NOMO-1 (cell line): Measurements from ENCODE around the gene MBD6.
A peak's percentile ranks its signal among the peaks of the same experiment; 100 is the strongest.

ENCODE experiments used
- DNase-seq, 2 experiments: peaks; one replicate each; lab custom pipeline; 2025; ENCODE audit not compliant: unreplicated experiment in 2 of 2; lab: John Stamatoyannopoulos, UW

Gene MBD6

DNA sequence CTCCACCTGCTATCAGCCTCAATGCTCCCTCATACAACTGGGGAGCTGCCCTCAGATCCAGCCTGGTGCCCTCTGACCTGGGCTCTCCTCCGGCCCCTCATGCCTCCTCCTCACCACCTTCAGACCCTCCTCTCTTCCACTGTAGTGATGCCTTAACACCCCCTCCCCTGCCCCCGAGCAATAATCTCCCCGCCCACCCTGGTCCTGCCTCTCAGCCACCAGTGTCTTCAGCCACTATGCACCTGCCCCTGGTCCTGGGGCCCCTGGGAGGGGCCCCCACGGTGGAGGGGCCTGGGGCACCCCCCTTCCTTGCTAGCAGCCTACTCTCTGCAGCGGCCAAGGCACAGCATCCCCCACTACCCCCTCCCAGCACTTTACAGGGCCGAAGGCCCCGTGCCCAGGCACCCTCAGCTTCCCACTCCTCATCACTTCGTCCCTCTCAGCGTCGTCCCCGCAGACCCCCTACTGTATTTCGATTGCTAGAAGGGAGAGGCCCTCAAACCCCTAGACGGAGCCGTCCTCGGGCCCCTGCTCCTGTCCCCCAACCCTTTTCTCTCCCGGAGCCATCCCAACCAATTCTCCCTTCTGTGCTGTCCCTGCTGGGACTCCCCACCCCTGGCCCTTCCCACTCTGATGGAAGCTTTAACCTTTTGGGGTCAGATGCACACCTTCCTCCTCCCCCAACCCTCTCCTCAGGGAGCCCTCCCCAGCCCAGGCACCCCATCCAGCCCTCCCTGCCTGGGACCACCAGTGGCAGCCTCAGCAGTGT, 3.2 kb downstream of the MBD6 start:
- no peak for DNase-seq

DNA sequence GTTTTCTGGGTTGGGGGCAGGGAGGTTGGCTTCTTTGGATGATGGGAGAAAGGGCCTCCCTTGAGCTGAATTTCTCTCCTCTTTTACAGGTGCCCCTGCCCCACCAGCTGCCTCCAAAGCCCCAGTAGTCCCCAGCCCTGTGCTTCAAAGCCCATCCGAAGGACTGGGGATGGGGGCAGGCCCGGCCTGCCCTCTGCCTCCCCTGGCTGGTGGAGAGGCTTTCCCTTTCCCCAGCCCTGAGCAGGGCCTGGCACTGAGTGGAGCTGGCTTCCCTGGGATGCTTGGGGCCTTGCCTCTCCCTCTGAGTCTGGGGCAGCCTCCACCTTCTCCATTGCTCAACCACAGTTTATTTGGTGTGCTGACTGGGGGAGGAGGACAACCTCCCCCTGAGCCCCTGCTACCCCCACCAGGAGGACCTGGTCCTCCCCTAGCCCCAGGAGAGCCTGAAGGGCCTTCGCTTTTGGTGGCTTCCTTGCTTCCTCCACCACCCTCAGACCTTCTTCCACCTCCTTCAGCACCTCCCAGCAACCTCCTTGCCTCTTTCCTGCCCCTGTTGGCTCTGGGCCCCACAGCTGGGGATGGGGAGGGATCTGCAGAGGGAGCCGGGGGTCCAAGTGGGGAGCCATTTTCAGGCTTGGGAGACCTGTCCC, 4.0 kb downstream of the MBD6 start:
- no peak for DNase-seq

DNA sequence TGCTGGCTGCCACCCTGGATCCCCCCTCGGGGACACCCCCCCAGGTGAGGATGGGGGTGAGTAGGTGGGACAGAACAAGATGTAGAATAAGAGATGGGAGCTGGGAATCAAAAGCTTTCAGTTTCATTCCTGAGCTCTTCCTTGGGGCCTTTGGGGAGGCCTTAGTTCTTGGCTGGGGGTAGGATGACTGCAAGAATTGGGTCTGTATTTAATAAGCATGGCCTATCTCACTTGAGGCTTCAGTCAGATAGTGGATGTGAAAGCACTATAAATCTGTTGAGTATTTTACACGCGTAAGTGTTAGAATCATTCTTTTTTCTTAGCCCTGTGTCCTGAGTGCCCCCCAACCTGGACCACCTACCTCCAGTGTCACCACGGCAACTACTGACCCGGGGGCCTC, 4.6 kb downstream of the MBD6 start:
- no peak for DNase-seq

DNA sequence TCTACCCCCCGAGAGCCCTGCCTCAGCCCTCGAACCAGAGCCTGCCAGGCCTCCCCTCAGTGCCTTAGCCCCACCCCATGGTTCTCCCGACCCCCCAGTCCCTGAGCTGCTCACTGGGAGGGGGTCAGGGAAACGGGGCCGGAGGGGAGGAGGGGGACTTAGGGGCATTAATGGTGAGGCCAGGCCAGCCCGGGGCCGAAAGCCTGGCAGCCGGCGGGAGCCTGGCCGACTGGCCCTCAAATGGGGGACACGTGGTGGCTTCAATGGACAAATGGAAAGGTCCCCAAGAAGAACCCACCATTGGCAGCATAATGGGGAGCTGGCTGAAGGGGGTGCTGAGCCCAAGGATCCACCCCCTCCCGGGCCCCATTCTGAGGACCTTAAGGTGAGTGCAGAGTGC, 5.6 kb downstream of the MBD6 start:
- DNase-seq, result no peak

DNA sequence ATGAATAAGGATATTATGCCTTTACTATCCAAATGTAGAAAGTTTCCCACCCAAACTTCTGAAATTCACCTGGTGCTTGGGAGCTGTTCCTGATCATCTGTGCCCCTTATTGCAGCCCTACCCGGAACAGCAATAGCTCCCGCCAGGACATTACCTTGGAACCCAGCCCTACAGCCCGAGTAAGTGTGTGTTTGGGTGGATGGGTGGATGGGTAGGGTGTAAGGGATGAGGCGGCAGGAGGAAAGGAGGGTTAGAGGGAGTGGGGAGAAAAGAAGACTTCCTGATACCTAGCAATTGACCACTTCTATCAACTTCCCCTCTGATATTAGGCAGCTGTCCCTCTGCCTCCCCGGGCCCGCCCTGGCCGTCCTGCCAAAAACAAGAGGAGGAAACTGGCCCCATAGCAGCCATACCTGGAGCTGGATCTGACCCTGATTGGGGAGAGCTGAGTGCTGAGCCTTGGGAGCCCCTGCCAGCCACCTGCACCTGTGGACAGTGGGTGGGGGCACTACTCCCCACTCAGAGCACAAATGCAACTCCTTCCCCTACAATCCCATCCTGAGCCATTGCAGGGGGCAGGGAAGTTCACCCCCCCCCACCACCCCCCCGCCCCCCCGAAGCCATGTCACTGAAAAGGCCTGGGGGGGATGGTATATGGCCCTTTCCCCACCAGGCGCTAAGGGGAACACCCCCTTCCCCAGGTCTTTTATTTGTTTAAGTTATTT, 6.4 kb downstream of the MBD6 start:
- DNase-seq, result no peak

DNA sequence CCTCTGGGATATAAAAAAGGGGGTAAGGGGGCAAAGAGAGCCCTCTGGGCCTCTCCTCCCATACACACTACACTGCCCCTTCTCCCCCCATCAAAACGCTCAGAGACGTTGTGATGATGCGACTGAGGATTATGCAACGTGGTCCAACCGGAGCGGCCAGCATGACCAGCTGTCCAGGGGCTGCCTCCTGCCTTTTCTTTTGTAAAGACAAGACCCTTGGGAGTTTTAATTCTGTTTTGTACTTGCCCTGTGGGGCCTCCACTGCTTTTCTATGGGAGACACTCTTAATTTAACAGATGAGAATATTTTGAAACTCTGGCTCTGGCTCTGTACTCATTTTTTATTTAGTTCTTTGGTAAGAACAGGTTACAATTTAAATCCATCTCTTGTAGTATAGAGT, 7.2 kb downstream of the MBD6 start:
- DNase-seq, result no peak

DNA sequence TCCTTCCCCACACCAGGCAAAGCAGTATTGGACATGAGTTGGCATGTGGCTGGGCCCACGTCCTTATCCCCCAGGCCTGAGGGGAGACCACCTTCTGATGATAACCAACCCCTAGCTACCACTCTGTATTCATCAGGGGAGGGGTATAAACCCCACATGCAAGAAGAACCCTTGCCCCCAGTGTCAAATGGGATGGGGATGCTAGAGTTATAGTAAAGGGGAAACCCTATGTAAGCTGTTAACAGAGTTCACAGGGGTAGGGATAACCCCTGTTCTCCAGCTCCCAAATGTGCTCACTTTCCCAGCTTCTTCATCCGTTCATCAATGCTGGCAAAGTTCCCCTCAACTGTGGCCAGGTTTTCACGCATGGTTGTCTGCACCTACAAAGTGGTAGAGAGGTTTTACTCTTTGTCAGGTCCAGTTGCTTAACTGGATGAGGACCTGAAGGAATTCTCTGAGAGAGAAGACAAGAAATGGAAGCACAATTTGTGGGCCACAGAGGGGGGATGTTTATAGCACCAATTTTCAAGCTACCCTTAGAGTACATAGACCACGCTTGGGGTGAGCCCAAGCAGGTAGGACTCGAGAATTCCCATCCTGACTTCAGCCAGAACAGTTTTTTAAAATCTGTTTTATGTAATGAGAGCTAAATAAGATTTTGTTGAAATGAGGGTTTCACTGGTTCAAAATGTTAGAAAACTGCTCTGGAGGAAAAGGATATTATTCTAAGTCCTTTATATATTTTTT, 7.9 kb downstream of the MBD6 start:
- no peak for DNase-seq

DNA sequence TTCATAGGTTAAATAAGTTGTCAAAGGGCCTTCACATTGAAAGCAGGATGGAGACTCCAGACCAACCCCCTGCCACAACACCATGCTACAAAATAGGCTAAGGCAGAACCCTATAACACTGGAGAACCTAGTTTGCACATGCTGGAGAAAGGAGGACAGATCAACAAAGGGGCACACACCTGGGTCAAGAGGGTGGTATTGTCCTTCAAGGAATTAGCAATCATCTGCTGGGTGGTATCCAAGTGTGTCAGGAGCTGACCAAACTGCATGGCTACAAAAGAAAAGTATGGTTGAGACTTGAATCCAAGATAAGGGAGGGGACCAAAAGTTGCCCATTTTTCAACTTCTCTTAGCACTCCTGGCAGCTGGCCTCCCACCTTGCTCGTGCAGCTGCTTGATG, 9.2 kb downstream of the MBD6 start:
- no peak for DNase-seq

DNA sequence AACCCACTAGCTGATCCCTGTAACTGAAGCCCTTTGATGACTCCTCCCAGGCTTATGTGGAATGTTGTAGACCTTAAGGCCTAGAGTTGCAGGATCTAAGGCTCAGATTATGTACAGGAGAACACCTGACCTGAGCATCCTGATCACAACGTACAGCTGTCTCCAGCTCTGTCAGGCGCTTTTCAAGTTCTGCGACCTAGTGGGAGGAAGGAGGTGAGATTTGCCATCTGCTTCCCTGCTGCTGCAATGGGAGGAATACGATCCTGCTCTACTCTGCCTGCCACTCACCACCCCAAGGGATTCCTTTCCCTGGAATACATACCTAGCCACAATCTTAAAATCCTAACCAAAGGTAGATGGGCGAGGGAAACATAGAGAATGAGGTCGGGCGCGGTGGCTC, 10.5 kb downstream of the MBD6 start:
- DNase-seq, result no peak

DNA sequence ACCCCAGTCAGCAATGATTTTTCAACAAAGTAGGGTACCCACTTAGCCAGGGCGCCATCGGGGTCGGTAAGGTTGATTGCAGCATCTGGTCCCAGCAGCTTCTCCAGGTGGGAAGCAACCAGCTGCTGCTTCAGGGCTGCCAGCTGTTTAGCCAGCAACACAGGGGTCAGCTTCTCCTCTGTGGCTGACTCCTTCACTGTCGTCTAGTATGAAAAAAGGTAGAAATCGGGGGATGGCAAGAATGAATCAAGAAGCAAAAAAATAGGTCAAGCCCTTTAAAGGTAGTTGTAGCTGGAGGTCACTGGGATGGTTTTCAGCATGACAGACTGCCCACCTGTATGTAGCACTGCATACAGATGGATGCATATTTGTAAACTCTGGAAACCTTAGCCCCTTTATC, 11.6 kb downstream of the MBD6 start:
- DNase-seq, result no peak

DNA sequence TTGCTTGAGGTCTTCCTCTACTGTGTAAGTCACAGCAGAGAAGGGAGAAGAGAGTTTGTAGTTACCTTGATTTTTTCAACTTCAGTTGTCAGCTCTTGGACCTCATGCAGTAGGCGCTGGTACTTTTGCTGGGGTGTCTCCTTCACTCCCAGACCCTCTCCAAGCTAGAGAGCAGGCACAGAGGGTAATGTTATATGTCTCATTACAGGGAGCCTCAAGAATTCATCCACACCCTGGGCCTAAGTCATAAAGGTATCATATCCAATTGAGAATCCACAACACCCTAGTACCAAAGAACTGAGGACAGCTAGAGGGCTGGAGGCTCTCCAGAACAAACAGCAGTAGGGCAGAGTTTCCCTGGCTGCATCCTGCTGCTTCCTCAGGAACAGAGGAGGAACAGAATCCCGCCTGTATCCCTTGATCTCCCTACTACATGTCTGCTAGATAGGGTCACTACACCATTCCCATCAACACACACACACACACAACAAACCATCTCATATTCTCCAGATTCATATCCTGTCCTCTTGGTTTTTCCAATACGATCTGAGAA, 12.4 kb downstream of the MBD6 start:
- DNase-seq, result no peak

DNA sequence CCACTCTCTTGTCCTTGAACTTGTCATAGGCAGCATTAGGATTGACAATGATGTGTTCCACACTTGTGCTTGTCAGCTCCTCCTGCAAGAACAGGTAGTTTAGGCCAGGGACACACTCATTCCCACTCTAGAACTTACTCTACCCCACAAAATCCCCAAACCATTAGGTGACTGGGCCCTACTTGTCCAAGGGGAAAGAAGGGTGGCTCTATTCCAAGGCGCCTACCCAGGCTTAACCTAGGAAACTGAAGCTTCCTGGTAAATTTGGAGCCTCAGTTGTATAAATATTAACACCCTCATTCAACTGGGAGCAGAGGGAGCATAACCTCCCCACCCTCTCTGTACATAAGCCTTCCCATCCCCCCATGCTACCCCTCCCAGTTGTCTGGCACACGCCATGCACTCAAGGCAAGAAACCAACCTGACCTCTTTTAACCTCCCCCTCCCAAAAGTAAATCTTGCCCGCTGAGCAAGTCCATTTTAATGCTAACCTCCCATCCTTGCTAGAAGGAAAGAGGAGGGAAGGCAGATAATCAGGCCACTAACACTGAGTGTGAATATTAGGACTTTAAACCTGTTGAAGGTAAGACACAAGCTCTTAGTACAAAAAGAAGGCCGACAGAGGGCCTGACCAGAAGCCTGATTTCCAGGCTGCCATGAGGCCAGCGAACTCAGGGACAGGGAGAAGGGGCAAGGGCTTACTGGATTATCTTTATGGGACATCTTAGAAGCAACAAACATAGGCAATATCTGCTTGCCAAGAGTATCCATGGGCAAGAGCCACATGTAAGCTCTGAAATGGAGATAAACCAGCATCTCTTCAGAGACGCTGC, 13.4 kb downstream of the MBD6 start:
- no peak for DNase-seq

DNA sequence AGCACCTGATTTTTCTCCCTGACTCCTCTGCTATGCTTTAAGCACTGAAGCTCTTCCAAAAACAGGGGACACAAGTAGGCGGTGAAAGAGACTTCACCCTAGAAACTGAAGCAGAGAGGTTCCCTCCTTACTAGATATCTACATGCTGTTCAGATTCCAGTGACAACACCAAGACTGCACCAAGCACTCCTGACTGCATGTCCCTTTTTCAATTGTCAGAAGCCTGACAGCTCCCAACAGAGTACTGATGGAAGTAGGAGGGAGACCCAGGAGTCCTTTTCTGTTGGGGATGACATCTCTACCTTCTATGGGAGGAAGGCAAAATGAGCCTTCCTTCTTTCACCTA, 13.9 kb downstream of the MBD6 start:
- no peak for DNase-seq

DNA sequence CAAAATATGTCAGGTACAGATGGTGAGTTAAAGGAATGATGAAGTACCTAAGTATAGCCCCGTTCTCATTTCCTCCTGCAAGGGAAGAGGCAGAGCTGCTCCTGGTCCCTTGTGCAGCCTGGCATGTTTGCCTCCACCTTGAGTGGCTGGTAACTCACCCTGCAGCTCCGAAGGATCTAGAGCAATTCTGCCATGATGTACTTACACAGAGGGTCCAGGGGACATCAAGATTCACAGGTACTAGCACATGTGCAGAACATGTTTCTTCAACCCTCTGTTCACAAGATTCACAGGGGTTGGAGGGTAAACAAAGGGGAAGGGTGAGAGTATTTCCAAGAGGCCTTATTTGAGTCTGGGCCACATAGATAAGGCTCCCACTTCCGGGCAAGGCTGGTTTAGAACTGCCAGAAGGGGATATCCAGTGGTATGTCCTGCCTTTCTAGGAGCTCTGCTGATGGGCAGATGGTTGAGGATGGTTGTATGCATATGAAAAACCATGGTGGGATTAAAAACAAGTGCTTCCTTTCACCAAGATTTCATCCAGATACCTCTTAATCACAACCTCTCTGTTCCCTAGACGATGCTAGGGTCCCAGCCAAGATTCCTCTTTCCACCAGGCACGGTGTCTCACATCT, 16.6 kb downstream of the MBD6 start:
- DNase-seq, result no peak

DNA sequence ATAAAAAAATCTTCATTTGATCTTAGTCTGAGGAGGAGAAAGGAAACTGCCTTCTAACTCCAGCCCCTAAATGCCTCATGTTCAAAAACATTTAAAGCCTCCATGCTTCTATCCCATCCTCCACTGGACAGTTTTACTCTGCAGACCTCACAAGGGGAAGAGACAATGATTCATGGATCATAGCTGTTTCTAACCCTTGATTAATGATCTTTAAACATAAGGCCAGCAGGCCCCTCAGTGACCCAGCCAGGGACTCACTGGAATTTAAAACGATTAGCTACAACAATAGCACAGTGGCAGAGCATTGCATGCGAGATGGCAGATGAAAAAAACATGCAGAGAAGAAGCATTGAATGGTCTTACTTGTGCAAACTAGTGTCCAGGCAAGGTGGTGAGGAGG, 18.4 kb downstream of the MBD6 start:
- no peak for DNase-seq

DNA sequence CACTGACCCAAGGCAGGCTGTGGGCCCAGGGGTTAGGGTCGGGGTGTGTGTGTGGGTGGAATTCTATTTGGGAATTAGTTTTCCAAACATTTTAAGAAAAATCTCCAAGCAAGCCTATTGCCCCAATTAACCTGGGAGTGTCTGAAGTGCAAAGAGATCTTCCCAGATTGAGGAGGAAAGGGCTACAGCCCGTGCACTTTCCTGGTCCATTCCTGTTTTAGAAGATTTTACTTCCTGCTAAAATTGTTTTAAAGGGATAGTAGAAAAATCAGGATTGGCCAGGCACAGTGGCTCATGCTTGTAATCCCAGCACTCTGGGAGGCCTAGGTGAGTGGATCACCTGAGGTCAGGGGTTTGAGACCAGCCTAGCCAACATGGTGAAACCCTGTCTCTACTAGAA, 19.1 kb downstream of the MBD6 start:
- no peak for DNase-seq

DNA sequence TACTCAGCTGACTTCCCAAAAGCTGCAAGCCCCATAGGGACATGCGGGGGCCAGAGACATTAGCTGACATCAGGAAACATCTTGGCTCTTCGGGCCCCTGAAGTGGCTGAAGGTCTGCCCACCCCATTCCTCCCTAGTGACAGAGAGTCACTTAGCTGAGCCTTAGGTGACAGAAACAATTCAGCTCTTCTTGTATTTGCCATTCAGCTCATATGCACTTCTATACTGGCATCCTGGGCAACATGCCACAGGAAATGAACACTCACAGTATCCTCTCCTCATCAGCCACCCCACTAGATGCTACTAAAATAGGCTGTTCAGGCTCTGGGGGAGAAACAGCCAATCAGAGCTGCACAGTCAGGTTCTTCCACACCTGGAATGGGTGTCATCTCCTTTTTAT, 21.0 kb downstream of the MBD6 start:
- no peak for DNase-seq

DNA sequence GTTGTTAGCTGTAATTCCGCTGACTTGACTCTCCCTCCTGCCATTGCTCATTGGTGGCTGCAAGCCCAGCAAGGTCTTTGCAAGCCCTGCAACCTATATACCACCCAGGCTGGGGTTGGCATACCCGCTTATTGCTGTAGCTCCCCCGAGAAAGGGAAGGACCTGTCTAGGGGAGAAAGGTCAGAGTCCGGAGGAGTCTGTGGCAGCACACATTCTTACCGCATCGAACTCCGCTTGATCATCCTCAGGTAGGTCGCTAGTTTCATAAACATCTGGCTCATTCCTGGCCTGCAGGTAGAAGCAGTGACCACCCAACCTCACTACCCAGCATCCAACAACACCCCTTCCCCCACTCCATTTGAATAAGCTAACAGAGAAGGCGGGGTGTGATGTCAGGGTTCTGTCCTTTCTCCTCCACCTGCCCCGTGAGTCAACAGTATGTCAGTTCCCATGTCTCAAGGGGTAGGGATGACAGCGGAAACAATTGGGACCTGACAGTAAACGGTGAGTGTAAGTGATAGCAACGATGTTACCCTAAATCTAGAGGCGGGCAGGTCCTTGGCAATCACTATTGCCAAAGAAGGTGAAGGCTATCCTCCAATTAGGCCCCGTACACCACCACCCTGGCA, 23.3 kb downstream of the MBD6 start:
- DNase-seq, result peak in 1 of 2 experiments; percentile 41
